ENCODE measurements around the gene SPANXD.

DNA sequence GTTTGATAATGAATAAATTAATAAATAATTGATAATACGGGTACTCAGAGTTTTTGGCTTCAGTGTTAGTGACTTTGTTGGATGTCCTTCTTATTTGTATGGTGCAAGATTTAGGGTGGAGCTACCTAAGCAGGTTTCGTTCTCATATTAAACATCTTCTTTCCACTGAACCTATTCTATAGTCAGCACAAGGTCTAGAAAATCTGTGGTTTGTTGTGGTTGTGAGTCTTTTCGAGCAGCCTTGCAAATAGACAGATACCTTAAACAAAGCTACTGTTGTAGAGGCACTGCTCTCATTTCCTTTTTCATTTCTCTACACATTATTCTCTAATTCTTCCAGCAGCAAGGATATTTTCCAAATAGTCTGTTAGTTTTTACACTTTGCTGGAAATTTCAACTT lies 38.1 kb upstream of the SPANXD start:
- TF ChIP-seq, protein P1, sequence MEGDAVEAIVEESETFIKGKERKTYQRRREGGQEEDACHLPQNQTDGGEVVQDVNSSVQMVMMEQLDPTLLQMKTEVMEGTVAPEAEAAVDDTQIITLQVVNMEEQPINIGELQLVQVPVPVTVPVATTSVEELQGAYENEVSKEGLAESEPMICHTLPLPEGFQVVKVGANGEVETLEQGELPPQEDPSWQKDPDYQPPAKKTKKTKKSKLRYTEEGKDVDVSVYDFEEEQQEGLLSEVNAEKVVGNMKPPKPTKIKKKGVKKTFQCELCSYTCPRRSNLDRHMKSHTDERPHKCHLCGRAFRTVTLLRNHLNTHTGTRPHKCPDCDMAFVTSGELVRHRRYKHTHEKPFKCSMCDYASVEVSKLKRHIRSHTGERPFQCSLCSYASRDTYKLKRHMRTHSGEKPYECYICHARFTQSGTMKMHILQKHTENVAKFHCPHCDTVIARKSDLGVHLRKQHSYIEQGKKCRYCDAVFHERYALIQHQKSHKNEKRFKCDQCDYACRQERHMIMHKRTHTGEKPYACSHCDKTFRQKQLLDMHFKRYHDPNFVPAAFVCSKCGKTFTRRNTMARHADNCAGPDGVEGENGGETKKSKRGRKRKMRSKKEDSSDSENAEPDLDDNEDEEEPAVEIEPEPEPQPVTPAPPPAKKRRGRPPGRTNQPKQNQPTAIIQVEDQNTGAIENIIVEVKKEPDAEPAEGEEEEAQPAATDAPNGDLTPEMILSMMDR (IDR thresholded peaks at IDR 0.05 in 2 of 3, conservative IDR thresholded peaks at IDR 0.05 in 1 of 3; ENCODE audit: control insufficient read depth in 2 of 3, extremely low read depth in 1 of 3, insufficient read depth in 1 of 3, low read depth in 3 of 3, low read length in 3 of 3): no peak
- TF ChIP-seq PAX8 (IDR thresholded peaks at IDR 0.05): no peak

Measured in GM12878 (cell line).